Measurements from ENCODE around the gene SPATA46.

SPATA46 gene

DNA sequence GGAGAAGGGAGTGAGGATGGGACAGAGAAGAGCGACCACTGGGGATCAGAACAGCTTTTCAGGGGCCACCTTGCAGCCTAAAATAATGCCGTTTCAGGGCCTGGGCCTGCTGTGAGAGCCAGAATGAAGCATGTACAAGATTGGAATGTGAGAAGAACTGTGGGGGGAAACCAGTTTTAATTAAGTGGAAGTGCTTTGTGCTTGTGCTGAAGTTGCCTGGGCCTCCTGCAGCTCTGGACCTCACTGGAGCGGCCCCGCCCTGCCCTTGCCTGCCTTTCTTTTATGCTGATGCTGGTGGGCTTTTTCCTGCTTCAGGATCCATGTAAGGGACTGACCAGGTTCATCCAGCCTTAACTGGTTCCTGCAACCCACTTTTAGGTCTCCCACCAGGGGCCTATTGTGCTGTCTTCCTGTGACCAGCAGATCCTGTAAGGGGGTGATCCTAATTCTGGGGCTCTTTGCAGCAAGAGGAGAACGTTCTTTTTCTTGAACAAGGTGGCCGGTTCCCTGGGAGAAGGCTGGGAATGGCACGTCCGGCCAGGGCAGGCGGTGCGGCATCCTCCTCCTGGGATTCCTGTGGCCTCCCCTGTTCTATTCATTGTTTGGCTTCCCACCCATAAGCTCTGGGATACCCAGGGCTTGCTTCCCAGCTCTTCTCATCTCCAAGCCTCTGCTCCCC is 8.1 kb upstream of the SPATA46 start:
- H3K4me3 ChIP-seq (ENCODE audit: insufficient read depth, low read length, poor library complexity, severe bottlenecking): no peak overlapping the region
- no peak overlapping the region for H3K9ac ChIP-seq (ENCODE audit: low read length)
- H2AFZ ChIP-seq (ENCODE audit: low read depth, low read length, severe bottlenecking): no peak overlapping the region
- no peak overlapping the region for H3K27ac ChIP-seq (ENCODE audit: low read depth, low read length)
- H3K36me3 ChIP-seq (ENCODE audit: low read length): no peaks in the 10 kb centered on the region
- no peaks in the 10 kb centered on the region for H3K9me3 ChIP-seq (ENCODE audit: insufficient read depth, low read length)
- no peaks in the 10 kb centered on the region for H3K27me3 ChIP-seq (ENCODE audit: low read length)
- H3K79me2 ChIP-seq (ENCODE audit: insufficient read depth, low read length): no peaks in the 10 kb centered on the region
- H4K20me1 ChIP-seq (ENCODE audit: low read depth, low read length): no peaks in the 10 kb centered on the region
- H3K4me2 ChIP-seq (ENCODE audit: low read depth, low read length, poor library complexity, severe bottlenecking): no peak overlapping the region
- H3F3A ChIP-seq (ENCODE audit: insufficient read depth): no peaks in the 10 kb centered on the region
- no peaks in the 10 kb centered on the region for H3K9me2 ChIP-seq (replicated peaks; ENCODE audit: insufficient read depth, low read length)
- no peak for TF ChIP-seq EZH2phosphoT487 (conservative IDR thresholded peaks at IDR 0.05; ENCODE audit: low read length)
- TF ChIP-seq, protein P1, sequence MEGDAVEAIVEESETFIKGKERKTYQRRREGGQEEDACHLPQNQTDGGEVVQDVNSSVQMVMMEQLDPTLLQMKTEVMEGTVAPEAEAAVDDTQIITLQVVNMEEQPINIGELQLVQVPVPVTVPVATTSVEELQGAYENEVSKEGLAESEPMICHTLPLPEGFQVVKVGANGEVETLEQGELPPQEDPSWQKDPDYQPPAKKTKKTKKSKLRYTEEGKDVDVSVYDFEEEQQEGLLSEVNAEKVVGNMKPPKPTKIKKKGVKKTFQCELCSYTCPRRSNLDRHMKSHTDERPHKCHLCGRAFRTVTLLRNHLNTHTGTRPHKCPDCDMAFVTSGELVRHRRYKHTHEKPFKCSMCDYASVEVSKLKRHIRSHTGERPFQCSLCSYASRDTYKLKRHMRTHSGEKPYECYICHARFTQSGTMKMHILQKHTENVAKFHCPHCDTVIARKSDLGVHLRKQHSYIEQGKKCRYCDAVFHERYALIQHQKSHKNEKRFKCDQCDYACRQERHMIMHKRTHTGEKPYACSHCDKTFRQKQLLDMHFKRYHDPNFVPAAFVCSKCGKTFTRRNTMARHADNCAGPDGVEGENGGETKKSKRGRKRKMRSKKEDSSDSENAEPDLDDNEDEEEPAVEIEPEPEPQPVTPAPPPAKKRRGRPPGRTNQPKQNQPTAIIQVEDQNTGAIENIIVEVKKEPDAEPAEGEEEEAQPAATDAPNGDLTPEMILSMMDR (IDR thresholded peaks at IDR 0.05; ENCODE audit: insufficient read depth, low read length, poor library complexity, severe bottlenecking): no peak

DNA sequence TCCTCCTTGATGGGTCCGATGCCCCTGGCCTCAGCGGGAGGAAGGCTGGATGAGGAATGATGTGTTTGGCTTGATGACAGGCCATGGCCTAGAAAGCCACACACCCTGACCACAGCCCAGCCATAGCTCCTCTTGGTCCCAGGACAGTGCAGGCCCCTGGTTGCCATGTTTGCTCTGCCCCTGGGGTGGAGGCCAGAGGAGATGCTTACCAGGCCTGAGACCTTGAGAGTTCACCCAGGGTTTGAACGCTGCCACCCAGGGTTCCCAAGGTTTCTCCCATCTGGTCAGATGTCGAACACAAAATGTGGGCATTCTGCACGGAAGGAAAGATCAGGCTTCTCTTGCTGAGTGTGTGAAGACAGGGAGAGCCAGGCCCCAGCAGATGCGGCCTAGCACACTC is 7.5 kb upstream of the SPATA46 start:
- H3K27me3 ChIP-seq (ENCODE audit: low read length): no peaks in the 10 kb centered on the region
- no peaks in the 10 kb centered on the region for H3K9me3 ChIP-seq (ENCODE audit: insufficient read depth, low read length)
- no peaks in the 10 kb centered on the region for H3K79me2 ChIP-seq (ENCODE audit: insufficient read depth, low read length)
- TF ChIP-seq EZH2phosphoT487 (conservative IDR thresholded peaks at IDR 0.05; ENCODE audit: low read length): no peak
- TF ChIP-seq, protein P1 (IDR thresholded peaks at IDR 0.05; ENCODE audit: insufficient read depth, low read length, poor library complexity, severe bottlenecking): no peak
- H3K9ac ChIP-seq (ENCODE audit: low read length): no peak overlapping the region
- no peaks in the 10 kb centered on the region for H4K20me1 ChIP-seq (ENCODE audit: low read depth, low read length)
- H2AFZ ChIP-seq (ENCODE audit: low read depth, low read length, severe bottlenecking): no peak overlapping the region
- no peak overlapping the region for H3K27ac ChIP-seq (ENCODE audit: low read depth, low read length)
- no peak overlapping the region for H3K4me2 ChIP-seq (ENCODE audit: low read depth, low read length, poor library complexity, severe bottlenecking)
- no peaks in the 10 kb centered on the region for H3F3A ChIP-seq (ENCODE audit: insufficient read depth)
- no peaks in the 10 kb centered on the region for H3K9me2 ChIP-seq (replicated peaks; ENCODE audit: insufficient read depth, low read length)
- H3K4me3 ChIP-seq (ENCODE audit: insufficient read depth, low read length, poor library complexity, severe bottlenecking): no peak overlapping the region
- H3K36me3 ChIP-seq (ENCODE audit: low read length): no peaks in the 10 kb centered on the region

DNA sequence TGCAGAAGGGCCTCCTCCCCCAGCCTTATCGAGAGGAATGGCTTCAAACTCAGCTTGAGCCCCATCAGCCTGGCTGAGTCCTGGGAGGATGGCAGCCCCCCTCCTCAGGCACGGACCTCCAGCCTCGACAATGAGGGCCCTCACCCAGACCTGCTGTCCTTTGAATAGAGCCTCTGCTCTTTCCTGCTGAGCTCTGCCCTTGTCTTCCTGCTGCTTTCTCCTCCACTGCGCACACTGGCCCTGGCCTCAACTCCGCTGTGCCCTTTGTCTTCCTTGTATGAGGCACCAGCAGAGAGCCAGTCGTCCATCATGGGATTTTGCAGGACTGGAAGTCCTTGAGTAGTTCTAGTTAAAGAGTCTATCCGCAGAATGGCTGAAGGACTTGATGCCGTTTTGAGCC is 6.9 kb upstream of the SPATA46 start:
- H3K9ac ChIP-seq (ENCODE audit: low read length): no peak overlapping the region
- TF ChIP-seq, protein P1 (IDR thresholded peaks at IDR 0.05; ENCODE audit: insufficient read depth, low read length, poor library complexity, severe bottlenecking): no peak
- no peak for TF ChIP-seq EZH2phosphoT487 (conservative IDR thresholded peaks at IDR 0.05; ENCODE audit: low read length)
- no peak overlapping the region for H3K4me3 ChIP-seq (ENCODE audit: insufficient read depth, low read length, poor library complexity, severe bottlenecking)
- no peaks in the 10 kb centered on the region for H3F3A ChIP-seq (ENCODE audit: insufficient read depth)
- H3K9me2 ChIP-seq (replicated peaks; ENCODE audit: insufficient read depth, low read length): no peaks in the 10 kb centered on the region
- no peak overlapping the region for H3K27ac ChIP-seq (ENCODE audit: low read depth, low read length)
- no peaks in the 10 kb centered on the region for H3K79me2 ChIP-seq (ENCODE audit: insufficient read depth, low read length)
- H3K36me3 ChIP-seq (ENCODE audit: low read length): no peaks in the 10 kb centered on the region
- H3K4me2 ChIP-seq (ENCODE audit: low read depth, low read length, poor library complexity, severe bottlenecking): no peak overlapping the region
- no peak overlapping the region for H2AFZ ChIP-seq (ENCODE audit: low read depth, low read length, severe bottlenecking)
- no peaks in the 10 kb centered on the region for H3K9me3 ChIP-seq (ENCODE audit: insufficient read depth, low read length)
- H4K20me1 ChIP-seq (ENCODE audit: low read depth, low read length): no peaks in the 10 kb centered on the region
- no peaks in the 10 kb centered on the region for H3K27me3 ChIP-seq (ENCODE audit: low read length)

Data from SU-DHL-6 (cell line).